CD1c-positive myeloid dendritic cell (primary cell): ENCODE data around the gene SLIT3.

Experiments used
- DNase-seq: peaks from one replicate; pipeline ENCODE4 v3.0.0-alpha.2; 2016; ENCODE audit errors: extremely low spot score

SLIT3 gene

DNA sequence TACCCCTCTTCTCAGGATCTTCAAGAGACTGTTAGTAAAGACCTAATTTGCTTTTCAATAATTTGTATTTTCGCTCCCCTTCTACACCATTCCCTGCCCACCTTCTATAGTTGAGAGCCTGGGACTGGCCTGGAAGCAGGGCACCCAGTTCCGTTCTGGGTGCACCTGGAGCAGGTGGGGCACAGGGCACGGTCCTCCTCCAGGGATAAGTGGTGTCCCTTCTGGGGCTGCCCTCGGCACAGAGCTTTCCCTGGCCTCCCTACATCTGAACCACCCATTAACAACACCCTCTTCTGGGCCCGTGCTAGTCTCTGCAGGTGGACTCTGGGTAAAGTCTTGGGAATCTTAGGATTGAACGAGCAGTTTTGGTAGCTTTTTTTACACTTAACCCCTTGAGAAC is 628.9 kb downstream of the SLIT3 start:
- DNase-seq: no peak

GRCh38 chr5:168670881-168671575 is 629.9 kb downstream of the SLIT3 start:
- no peak for DNase-seq

- no peak for DNase-seq
Measured at GRCh38 chr5:168669668-168670378, 631.1 kb downstream of the SLIT3 start.

DNA sequence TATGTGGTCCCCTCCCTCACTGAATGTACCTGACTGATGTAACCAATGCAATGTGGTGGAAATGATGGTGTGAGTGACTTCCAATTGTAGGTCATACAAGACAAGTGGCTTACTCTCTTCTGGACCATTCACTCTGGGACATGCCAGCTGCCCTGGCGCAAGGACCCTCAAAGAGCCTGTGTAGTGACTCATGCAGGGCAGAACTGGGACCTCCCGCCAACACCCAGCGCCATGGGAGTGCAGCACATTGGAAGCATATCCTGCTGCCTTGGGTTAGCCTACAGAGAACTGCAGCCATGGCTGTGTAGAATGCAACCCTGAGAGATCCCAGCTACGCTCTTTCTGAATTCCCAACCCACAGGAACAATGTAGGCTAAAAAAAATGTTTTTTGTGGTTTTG is 631.8 kb downstream of the SLIT3 start:
- no peak for DNase-seq

DNA sequence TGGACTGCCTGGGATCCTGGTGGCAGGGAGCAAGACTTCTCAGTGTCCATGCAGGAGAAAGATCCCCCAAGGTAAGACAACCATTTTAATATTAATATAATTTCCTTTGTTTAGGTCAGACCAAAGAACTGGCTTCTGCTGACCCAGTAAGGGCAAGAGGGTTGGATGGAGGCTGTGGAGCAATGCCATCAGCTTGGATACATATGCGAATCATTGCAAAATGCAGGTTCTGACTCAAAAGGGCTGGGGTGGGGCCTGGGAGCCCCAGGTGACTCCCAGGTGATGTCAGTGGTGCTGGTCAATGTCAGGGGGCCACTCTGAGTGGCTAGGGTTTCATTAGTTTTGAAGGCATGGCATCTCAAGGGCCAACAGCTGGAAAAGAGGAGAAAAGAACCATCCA is 632.9 kb downstream of the SLIT3 start:
- no peak for DNase-seq

- no peak for DNase-seq
Measured at GRCh38 chr5:168667301-168667840, 633.6 kb downstream of the SLIT3 start.

DNA sequence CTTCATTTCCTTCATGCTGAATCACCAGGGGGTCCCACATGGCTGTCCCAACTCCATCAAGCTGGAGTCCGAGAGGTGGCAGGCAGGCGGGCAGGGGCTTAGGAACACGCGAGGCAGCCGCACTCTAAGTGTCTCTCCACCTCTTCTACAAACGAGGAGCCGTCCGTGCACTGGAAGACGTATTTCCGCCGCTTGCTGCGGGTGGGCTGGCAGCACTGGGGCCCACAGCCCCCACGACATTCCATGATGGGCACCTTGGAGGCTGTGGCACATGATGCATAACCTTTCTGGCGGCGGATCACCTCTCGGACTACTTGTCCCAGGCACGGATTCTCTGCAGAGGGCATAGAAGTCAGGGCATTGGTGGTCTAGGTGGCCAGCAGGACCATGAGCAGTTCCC is 634.6 kb downstream of the SLIT3 start:
- DNase-seq: no peak

DNA sequence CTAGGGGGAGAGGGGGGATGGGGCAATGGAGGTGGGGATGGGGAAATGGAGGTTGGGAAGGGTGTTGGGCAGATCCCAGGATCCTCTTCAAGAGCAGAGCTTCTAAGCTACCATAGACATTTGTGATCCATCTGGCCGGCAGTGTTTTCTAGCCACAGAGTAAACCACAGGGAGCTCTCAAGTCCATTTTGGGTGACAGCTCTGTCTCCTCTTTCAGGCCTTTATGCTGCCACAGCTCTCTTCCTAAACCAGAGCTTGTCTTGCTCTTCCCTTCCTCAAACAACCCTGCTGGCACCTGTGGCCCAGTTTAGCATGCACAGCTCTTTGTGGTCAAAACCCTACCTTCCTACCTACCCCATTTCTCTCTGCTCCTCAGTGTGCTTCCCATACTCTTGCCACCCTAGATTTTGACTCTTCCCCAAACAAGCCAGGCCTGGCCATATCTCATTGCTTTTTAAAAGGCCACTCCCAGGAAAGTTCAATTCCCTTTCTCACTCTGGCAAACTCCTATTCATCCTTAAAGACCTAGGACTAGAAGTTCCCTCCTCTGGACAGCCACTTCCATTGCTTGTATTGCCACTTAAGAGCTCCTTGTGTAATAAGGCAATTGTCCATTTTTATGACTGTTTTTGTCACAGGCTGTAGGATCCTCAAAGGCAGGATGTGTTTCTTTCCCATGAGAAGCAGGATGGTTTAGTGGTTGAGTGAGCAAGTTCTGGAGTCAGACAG is 637.5 kb downstream of the SLIT3 start:
- DNase-seq: no peak

DNA sequence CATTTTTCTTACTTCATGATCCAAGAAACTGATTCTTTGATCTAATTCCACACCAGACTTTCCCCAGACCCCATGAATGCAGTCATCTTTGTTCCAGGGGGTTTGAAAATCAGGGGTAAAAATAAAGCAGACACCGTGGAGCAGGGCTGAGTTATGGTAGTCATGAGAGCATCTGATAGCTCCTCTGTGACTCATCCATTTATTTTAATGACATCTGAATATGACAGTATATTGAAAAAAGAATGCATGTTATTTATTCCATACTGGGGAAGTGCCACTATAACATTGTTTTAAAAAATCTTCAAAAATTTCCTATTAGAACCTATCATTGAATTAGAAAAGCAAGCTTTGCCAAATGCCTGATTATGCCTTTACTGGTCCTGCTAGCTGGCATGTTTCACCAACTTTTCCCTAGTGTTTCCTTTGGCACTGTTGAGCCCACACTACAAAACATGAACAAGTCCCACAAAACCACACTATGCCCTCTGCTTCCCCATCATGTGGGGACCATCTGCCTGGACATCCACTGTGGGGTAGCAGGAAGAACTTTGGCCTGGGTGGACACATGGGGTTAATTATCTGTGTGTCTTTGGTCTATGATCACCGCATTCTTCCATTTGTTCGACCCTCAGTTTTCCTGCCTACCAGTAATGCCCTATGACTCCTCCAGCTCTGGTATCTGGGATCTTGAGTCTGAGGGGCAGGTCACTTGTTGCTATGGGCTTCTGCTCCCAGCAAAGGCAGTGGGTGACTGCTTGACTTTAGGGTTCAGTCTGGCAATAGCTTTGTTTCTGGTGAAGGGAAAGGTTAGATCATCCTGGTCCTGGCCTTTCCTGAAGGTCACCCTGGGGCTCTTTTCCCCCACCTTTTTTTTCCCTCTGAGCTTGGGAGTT is 639.1 kb downstream of the SLIT3 start:
- DNase-seq: no peak

- DNase-seq: peak; percentile 12
Measured at GRCh38 chr5:168660691-168661090, 640.2 kb downstream of the SLIT3 start.

DNA sequence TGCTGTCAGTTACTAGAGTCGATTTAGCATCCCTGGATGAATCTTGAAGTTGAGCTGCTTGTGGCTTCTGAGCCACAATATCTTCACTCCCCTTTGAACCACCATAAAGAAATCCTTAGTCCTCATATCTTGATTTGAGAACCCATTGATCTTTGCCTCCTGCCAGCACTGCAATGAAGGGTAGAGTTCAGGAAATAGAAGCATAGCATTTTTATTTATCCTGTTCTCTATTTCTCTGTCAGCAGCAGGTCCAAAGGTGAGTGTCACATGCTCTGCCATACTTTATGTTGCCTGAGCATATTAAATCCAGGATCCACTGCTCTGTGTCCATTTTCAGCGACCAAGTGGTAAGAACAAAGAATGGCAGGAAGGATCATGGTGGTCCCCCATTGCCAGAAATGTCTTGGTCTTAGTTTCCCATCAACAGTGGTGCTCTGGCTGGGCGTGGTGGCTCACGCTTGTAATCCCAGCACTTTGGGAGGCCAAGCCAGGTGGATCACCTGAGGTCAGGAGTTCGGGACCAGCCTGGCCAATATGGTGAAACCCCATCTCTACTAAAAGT is 641.6 kb downstream of the SLIT3 start:
- no peak for DNase-seq

GRCh38 chr5:168658394-168658793 is 642.5 kb downstream of the SLIT3 start:
- DNase-seq: no peak

- DNase-seq: no peak
Measured at GRCh38 chr5:168656633-168657032, 644.3 kb downstream of the SLIT3 start.

DNA sequence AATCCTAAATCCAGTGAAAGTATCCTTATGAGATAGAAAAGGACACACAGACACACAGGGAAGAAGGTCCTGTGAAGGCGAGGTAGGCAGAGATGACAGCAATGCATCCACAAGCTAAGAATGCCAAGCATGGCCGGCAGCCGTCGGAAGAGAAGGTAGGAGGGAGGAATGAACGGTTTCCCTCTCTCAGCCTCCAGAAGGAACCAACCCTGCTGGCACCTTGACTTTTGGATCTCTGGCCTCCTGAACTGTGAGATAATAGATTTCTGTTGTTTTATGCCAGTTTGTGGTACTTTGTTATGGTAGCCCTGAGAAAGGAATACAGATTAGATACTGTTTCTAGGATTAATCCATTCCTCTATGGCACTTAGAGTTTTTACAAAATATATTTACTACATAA is 645.6 kb downstream of the SLIT3 start:
- no peak for DNase-seq

GRCh38 chr5:168654211-168654721 is 646.7 kb downstream of the SLIT3 start:
- no peak for DNase-seq

- DNase-seq: no peak
Measured at GRCh38 chr5:168653626-168654025, 647.3 kb downstream of the SLIT3 start.

GRCh38 chr5:168651648-168652047 is 649.3 kb downstream of the SLIT3 start:
- peak; percentile 34 for DNase-seq

DNA sequence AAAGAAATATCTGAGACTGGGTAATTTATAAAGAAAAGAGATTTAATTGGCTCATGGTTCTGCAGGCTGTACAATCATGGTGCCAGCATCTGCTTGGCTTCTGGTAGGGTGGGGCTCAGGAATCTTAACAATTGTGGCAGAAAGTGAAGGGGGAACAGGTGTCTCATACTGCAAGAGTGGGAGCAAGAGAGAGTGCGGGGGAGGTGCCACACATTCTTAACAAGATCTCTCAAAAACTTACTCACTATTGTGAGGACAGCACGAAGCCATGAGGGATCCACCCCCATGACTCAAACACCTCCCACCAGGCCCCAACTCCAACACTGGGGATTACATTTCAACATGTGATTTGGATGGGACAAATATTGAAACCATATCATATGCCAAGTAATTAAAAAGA is 651.6 kb downstream of the SLIT3 start:
- no peak for DNase-seq

- DNase-seq: no peak
Measured at GRCh38 chr5:168648576-168648975, 652.4 kb downstream of the SLIT3 start.

- no peak for DNase-seq
Measured at GRCh38 chr5:168648016-168648415, 652.9 kb downstream of the SLIT3 start.

- no peak for DNase-seq
Measured at GRCh38 chr5:168647083-168647482, 653.9 kb downstream of the SLIT3 start.
